Upper lobe of left lung (tissue), 4 donors: ENCODE results near the gene CAND2.

Experiments used
- POLR2A ChIP-seq, 4 donors: fragments of 450-650 bp; IDR thresholded peaks; one replicate each; pipeline ENCODE4 v1.5.1; 2016 to 2017; ENCODE audit warnings: antibody characterized with exemption in 4 of 4, mild to moderate bottlenecking in 2 of 4
- TF ChIP-seq, protein P1 (sequence below), 6 experiments: fragments of 450-650 bp in 4 of 6; fragments of 200-600 bp in 2 of 6; sonication (generic) in 2 of 6; IDR thresholded peaks; one replicate each; pipeline ENCODE4 v1.5.1; 2016 to 2019; ENCODE audit warnings: antibody characterized with exemption in 6 of 6

DNA sequence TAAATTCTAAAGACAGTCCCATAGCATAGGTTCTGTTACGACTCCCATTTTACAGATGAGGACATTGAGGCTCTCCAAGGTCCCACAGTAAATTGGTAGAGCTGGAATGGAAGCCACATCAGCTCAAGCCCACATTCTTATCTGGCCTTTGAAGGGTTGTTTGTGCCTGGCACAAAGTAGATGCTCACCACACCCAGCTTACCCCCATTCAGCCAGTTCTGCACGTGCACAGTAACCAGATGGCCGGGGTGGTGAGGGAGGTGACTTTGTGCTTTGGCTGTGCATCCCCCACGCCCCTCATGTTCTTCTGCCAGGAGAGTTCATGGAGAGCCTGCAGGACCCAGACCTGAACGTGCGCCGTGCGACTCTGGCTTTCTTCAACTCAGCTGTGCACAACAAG is 28.7 kb downstream of the CAND2 start:
- TF ChIP-seq, protein P1, sequence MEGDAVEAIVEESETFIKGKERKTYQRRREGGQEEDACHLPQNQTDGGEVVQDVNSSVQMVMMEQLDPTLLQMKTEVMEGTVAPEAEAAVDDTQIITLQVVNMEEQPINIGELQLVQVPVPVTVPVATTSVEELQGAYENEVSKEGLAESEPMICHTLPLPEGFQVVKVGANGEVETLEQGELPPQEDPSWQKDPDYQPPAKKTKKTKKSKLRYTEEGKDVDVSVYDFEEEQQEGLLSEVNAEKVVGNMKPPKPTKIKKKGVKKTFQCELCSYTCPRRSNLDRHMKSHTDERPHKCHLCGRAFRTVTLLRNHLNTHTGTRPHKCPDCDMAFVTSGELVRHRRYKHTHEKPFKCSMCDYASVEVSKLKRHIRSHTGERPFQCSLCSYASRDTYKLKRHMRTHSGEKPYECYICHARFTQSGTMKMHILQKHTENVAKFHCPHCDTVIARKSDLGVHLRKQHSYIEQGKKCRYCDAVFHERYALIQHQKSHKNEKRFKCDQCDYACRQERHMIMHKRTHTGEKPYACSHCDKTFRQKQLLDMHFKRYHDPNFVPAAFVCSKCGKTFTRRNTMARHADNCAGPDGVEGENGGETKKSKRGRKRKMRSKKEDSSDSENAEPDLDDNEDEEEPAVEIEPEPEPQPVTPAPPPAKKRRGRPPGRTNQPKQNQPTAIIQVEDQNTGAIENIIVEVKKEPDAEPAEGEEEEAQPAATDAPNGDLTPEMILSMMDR (IDR thresholded peaks at IDR 0.05) = no peak
- TF ChIP-seq POLR2A (IDR thresholded peaks at IDR 0.05) = no peak
